SU-DHL-6 (cell line): ENCODE measurements around the gene KSR2.

Experiments used
- H2AFZ ChIP-seq: fragments of 200-600 bp; sonication (generic); 2 replicates; pipeline ENCODE4 v1.6.1; 2014; ENCODE audit warnings: low read depth, mild to moderate bottlenecking, moderate library complexity, mixed read lengths, antibody characterized with exemption, low read length; ENCODE audit not compliant: severe bottlenecking
- H3F3A ChIP-seq: fragments of 200-600 bp; shearing (Covaris generic); 2 replicates; pipeline ENCODE4 v1.6.0; 2016; ENCODE audit warnings: antibody characterized with exemption, mild to moderate bottlenecking; ENCODE audit not compliant: insufficient read depth
- H3K27ac ChIP-seq: fragments of 200-600 bp; sonication (generic); 2 replicates; pipeline ENCODE4 v1.5.1; 2016; ENCODE audit warnings: low read depth, mild to moderate bottlenecking, low read length, moderate library complexity, mixed read lengths
- H3K27me3 ChIP-seq: fragments of 200-600 bp; sonication (generic), shearing (Covaris generic); 2 replicates; pipeline ENCODE4 v1.6.0; 2014; ENCODE audit warnings: mild to moderate bottlenecking, low read length
- H3K36me3 ChIP-seq: fragments of 200-600 bp; sonication (generic); 2 replicates; pipeline ENCODE4 v1.6.1; 2014; ENCODE audit warnings: mild to moderate bottlenecking, low read length, mixed read lengths
- H3K4me2 ChIP-seq: fragments of 300-600, 200-600 bp; shearing (Covaris generic), sonication (generic); 2 replicates; pipeline ENCODE4 v1.6.0; 2014; ENCODE audit warnings: low read length, low read depth, mild to moderate bottlenecking; ENCODE audit not compliant: poor library complexity, severe bottlenecking
- H3K4me3 ChIP-seq: fragments of 200-600 bp; sonication (generic); 2 replicates; pipeline ENCODE4 v1.5.1; 2014; ENCODE audit warnings: antibody characterized with exemption, low read length, mild to moderate bottlenecking, mixed read lengths; ENCODE audit not compliant: insufficient read depth, poor library complexity, severe bottlenecking
- H3K79me2 ChIP-seq: fragments of 200-600 bp; sonication (generic); 2 replicates; pipeline ENCODE4 v1.6.1; 2014; ENCODE audit warnings: mild to moderate bottlenecking, low read length, moderate library complexity; ENCODE audit not compliant: insufficient read depth
- H3K9ac ChIP-seq: fragments of 200-600 bp; sonication (generic); 2 replicates; pipeline ENCODE4 v1.7.0; 2014; ENCODE audit warnings: mild to moderate bottlenecking, low read length
- H3K9me2 ChIP-seq: fragments of 200-600 bp; sonication (generic); replicated peaks from 2 replicates; pipeline ENCODE4 v1.6.1; 2014; ENCODE audit warnings: low read length; ENCODE audit not compliant: insufficient read depth
- H3K9me3 ChIP-seq: fragments of 200-600 bp; sonication (generic); 2 replicates; pipeline ENCODE4 v1.6.1; 2014; ENCODE audit warnings: low read length, mixed read lengths; ENCODE audit not compliant: insufficient read depth
- H4K20me1 ChIP-seq: fragments of 200-600 bp; sonication (generic); 2 replicates; pipeline ENCODE4 v1.6.1; 2014; ENCODE audit warnings: low read depth, mild to moderate bottlenecking, antibody characterized with exemption, low read length, moderate library complexity, mixed read lengths
- CTCF ChIP-seq: fragments of 200-600 bp; sonication (generic); IDR thresholded peaks from one replicate; pipeline ENCODE4 v1.5.1; 2017; ENCODE audit warnings: antibody characterized with exemption, mild to moderate bottlenecking, low read length, moderate library complexity; ENCODE audit not compliant: insufficient read depth, poor library complexity, severe bottlenecking
- EZH2phosphoT487 ChIP-seq: fragments of 200-600 bp; sonication (generic), shearing (Covaris generic); conservative IDR thresholded peaks from 2 replicates; pipeline ENCODE4 v1.6.1; 2018; ENCODE audit warnings: mild to moderate bottlenecking, antibody characterized with exemption, low read length, moderate library complexity, mixed read lengths

The KSR2 gene

GRCh38 chr12:117842220-117842619 is 126.6 kb downstream of the KSR2 start:
- H3K9ac ChIP-seq = no peak overlapping the region
- H3K9me3 ChIP-seq = no peaks in the 10 kb centered on the region
- no peak overlapping the region for H2AFZ ChIP-seq
- H3F3A ChIP-seq = no peaks in the 10 kb centered on the region
- no peak overlapping the region for H3K4me3 ChIP-seq
- H3K36me3 ChIP-seq = no peaks in the 10 kb centered on the region
- H3K79me2 ChIP-seq = no peaks in the 10 kb centered on the region
- no peaks in the 10 kb centered on the region for H3K27me3 ChIP-seq
- no peaks in the 10 kb centered on the region for H3K9me2 ChIP-seq
- TF ChIP-seq EZH2phosphoT487 = no peak
- TF ChIP-seq CTCF = no peak
- no peak overlapping the region for H3K27ac ChIP-seq
- no peak overlapping the region for H3K4me2 ChIP-seq
- no peaks in the 10 kb centered on the region for H4K20me1 ChIP-seq

GRCh38 chr12:117837737-117838050 is 131.1 kb downstream of the KSR2 start:
- Histone ChIP-seq H3K27ac (no peak overlapping the region), H4K20me1 (no peaks in the 10 kb centered on the region), H3K4me2 (no peak overlapping the region), H3K9ac (no peak overlapping the region), H3F3A (no peaks in the 10 kb centered on the region), H3K27me3 (no peaks in the 10 kb centered on the region), H3K9me2 (no peaks in the 10 kb centered on the region), H3K36me3 (no peaks in the 10 kb centered on the region), H2AFZ (no peak overlapping the region), H3K9me3 (no peaks in the 10 kb centered on the region), H3K4me3 (no peak overlapping the region), H3K79me2 (no peaks in the 10 kb centered on the region)
- no peak for TF ChIP-seq EZH2phosphoT487
- no peak for TF ChIP-seq CTCF

GRCh38 chr12:117836999-117837736 is 131.6 kb downstream of the KSR2 start:
- H3F3A ChIP-seq = no peaks in the 10 kb centered on the region
- no peaks in the 10 kb centered on the region for H3K9me3 ChIP-seq
- no peak overlapping the region for H3K9ac ChIP-seq
- no peaks in the 10 kb centered on the region for H3K36me3 ChIP-seq
- H3K27me3 ChIP-seq = no peaks in the 10 kb centered on the region
- H4K20me1 ChIP-seq = no peaks in the 10 kb centered on the region
- H3K9me2 ChIP-seq = no peaks in the 10 kb centered on the region
- H3K4me3 ChIP-seq = no peak overlapping the region
- no peak overlapping the region for H2AFZ ChIP-seq
- TF ChIP-seq CTCF = peak; percentile 99
- no peak for TF ChIP-seq EZH2phosphoT487
- no peak overlapping the region for H3K27ac ChIP-seq
- no peak overlapping the region for H3K4me2 ChIP-seq
- no peaks in the 10 kb centered on the region for H3K79me2 ChIP-seq
